Measurements from ENCODE around the gene LAMA2.

Gene LAMA2

DNA sequence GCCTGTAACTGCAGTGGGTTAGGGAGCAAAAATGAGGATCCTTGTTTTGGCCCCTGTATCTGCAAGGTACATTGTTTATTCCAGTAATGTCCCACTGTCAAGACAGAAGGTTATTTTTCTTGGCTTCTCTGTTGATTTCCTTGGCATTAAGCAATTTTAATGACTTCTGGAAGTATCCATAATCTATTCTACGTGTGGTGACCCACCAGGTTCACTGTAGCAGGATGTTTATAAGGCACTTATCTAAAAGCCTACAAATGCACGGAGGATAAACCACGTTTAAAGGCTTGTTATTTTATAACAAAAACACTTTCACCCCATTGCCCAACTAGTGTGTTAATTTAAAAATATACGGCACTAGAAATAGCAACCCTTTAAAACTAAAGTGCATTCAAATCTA lies 294.9 kb downstream of the LAMA2 start:
- no peak for DNase-seq (ENCODE audit: low read depth, low spot score)

- DNase-seq (ENCODE audit: low read depth, low spot score) = no peak
These were observed 296.3 kb downstream of the LAMA2 start for GRCh38 chr6:129179283-129179682.

DNA sequence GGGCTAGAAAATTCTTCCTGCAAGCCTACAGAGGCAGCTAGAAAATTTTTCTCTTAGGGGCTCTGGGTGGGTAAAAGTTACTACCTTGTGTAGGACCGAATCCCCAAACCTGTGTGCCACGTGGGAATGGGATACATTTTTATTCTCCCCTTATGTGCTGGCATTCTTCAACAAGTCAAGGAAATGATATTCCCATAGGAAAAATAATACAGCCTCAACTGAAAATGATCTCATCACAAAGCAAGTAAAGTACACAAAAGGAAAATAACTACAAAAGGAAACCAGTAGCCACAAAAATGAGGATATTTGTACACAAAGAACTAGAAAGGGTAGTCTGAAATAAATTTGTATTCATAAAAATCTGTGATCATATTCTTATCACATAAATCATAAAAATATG lies 298.1 kb downstream of the LAMA2 start:
- no peak for DNase-seq (ENCODE audit: low read depth, low spot score)

DNA sequence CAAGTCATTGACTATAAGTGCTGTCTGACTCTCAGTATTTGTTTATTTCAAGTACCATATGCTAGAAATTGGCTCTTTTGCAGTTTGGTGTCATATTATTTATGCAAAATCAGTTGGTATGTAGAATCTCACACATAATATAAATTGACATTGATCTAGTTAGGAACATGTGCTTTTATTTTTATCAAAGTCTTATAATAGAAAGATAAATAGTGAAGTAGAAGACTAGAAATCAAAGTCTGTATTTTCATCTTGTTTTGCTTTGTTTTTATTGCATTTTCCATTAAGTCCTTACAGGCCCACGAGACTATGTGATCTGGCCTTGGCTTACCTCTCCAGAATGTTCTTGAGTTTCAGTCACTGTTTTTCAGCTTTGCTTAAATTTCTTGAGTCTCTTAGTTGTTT lies 300.3 kb downstream of the LAMA2 start:
- DNase-seq (ENCODE audit: low read depth, low spot score) = no peak

GRCh38 chr6:129183681-129184301 lies 300.9 kb downstream of the LAMA2 start:
- DNase-seq (ENCODE audit: low read depth, low spot score) = no peak

DNA sequence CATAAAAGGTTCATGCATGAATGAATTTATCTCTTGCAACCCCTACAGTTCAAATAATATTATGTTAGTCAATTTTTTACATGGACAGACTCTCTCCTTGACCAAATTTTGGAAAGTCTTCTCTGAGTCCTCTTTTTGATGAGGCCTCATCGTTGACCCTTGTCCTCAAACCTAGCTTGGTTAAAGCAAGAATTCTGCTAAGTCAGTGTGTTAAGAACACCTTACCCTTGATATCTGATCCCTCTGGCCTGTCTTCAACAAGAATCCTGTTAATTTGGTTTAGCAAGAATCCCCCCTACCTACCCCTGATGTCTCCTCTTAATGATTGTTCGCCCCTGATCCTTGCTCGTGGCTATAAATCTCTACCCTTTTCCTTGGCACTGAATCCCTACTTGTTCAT lies 301.4 kb downstream of the LAMA2 start:
- no peak for DNase-seq (ENCODE audit: low read depth, low spot score)

GRCh38 chr6:129184808-129185366 lies 301.9 kb downstream of the LAMA2 start:
- DNase-seq (ENCODE audit: low read depth, low spot score) = no peak

DNA sequence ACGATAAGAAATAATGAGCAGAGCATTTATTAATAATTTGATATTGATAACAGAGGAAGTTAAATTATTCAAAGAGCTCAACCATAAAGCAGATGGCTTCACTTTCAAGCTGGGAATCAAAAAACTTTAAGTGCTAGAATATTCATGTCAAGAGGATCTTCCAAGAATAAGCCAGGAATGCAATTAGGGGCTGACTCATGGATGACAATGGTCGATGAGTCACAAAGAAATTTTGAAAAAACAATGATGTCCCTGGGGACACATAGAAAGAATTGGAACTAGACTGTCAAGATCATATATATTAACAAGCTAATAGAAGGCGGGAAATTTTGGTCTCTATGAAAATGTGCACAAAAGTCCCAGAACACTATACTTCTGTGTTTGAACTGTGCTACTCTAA lies 304.1 kb downstream of the LAMA2 start:
- DNase-seq (ENCODE audit: low read depth, low spot score) = no peak

- no peak for DNase-seq (ENCODE audit: low read depth, low spot score)
These were observed 305.4 kb downstream of the LAMA2 start for GRCh38 chr6:129188306-129188705.

- no peak for DNase-seq (ENCODE audit: low read depth, low spot score)
These were observed 305.9 kb downstream of the LAMA2 start for GRCh38 chr6:129188795-129189194.

- no peak for DNase-seq (ENCODE audit: low read depth, low spot score)
These were observed 306.3 kb downstream of the LAMA2 start for GRCh38 chr6:129189266-129189665.

GRCh38 chr6:129191235-129191634 lies 308.3 kb downstream of the LAMA2 start:
- no peak for DNase-seq (ENCODE audit: low read depth, low spot score)

GRCh38 chr6:129192458-129192989 lies 309.6 kb downstream of the LAMA2 start:
- DNase-seq (ENCODE audit: low read depth, low spot score) = no peak

DNA sequence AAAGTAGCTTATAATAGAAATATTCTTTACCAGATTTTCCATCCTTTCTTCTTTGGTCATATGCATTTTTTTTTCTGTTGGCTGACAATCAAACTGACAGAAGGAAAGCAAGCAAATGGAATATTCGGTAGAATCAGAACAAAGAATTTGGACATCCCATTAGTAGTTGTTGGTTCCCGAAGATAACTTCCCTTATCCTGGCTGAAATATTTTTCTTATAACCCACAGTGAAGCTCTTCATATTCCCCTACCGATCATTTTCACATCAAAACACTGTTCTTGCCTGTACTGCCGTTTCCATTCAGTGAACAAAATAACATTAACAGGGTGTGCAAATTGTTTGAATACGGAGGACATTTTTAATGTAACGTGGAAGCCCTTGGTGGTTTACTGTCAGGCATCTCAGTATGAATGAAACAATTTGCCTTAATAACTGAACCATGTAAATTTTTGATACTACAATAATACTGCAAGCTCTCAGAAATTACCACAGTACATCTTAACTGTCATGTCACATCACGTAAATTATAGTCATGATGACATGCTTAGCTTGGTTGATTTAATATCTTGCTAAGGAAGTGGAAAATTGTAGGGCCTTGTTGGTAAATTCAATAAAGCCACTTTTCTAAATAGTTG lies 311.5 kb downstream of the LAMA2 start:
- no peak for DNase-seq (ENCODE audit: low read depth, low spot score)

- DNase-seq (ENCODE audit: low read depth, low spot score) = no peak
These were observed 312.2 kb downstream of the LAMA2 start for GRCh38 chr6:129195161-129195560.

- DNase-seq (ENCODE audit: low read depth, low spot score) = peak; percentile 3
These were observed 312.7 kb downstream of the LAMA2 start for GRCh38 chr6:129195643-129196042.

DNA sequence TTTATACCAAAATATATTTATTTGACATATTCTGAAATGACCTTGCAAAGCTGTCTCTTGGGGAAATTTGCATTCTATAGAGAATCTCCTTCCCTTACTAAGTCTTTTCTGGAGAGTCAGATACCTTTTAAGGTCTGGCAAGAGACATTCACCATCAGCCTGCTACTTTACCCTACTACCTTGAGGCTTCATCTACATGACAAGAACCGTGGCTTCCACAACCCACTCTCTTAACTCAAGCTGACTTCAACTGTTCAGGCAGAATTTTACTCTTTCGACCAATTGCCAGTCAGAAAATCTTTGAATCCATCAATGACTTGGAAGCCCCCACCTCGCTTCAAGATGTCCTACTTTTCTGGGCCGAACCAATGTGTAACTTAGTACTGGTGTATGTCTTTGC lies 314.2 kb downstream of the LAMA2 start:
- DNase-seq (ENCODE audit: low read depth, low spot score) = peak; percentile 38

DNA sequence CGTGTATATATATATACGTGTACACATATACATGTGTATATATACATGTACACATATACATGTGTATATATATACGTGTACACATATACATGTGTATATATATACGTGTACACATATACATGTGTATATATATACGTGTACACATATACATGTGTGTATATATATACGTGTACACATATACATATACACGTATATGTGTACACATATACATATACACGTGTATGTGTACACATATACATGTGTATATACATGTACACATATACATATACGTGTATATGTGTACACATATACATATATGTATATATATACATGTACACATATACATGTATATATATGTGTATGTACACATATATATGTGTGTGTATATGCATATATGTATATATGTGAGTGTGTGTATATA lies 317.2 kb downstream of the LAMA2 start:
- DNase-seq (ENCODE audit: low read depth, low spot score) = no peak

- no peak for DNase-seq (ENCODE audit: low read depth, low spot score)
These were observed 320.4 kb downstream of the LAMA2 start for GRCh38 chr6:129203190-129203900.

- DNase-seq (ENCODE audit: low read depth, low spot score) = no peak
These were observed 323.9 kb downstream of the LAMA2 start for GRCh38 chr6:129206821-129207220.

GRCh38 chr6:129207832-129208231 lies 324.9 kb downstream of the LAMA2 start:
- DNase-seq (ENCODE audit: low read depth, low spot score) = no peak

- no peak for DNase-seq (ENCODE audit: low read depth, low spot score)
These were observed 325.6 kb downstream of the LAMA2 start for GRCh38 chr6:129208415-129209034.

All from iPS DF 19.7 (cell line).